ENCODE measurements around the gene STAT1.
A peak's percentile ranks its signal among the peaks of the same experiment; 100 is the strongest.

Gene STAT1

DNA sequence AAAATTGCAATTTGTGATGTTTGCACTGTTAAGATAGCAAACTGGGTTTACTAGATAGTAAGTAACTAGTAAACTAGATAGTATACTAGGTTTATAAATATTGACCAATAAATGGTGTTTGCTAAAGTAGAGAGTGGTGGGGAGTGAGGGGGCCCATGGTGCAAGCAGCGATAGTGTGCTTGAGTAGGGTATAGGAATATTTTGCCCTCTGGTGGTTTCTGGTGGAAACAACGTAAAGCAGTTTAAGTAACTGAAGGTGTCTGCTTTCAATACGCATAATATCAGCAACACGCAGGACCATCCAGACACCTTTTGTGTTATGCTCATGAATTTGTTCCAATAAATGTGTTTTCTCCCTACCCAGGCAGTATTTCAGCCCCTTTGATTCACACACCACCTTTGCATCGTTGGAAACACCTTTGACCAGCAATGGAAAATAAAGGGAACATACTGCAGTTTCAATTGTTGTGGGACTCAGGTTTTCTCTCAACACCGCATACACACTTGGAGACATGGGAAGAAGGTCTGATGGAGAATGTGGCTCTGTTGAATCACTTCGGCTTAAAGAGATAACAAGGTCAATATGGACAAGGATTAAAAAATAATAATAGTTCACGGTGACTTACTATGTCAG, 16.7 kb upstream of the STAT1 start:
- no peak overlapping the region for H3K4me3 ChIP-seq (ENCODE audit: low read length, poor library complexity, severe bottlenecking)
- no peaks in the 10 kb centered on the region for H3K79me2 ChIP-seq (ENCODE audit: insufficient read depth, low read length)
- TF ChIP-seq, protein P1, sequence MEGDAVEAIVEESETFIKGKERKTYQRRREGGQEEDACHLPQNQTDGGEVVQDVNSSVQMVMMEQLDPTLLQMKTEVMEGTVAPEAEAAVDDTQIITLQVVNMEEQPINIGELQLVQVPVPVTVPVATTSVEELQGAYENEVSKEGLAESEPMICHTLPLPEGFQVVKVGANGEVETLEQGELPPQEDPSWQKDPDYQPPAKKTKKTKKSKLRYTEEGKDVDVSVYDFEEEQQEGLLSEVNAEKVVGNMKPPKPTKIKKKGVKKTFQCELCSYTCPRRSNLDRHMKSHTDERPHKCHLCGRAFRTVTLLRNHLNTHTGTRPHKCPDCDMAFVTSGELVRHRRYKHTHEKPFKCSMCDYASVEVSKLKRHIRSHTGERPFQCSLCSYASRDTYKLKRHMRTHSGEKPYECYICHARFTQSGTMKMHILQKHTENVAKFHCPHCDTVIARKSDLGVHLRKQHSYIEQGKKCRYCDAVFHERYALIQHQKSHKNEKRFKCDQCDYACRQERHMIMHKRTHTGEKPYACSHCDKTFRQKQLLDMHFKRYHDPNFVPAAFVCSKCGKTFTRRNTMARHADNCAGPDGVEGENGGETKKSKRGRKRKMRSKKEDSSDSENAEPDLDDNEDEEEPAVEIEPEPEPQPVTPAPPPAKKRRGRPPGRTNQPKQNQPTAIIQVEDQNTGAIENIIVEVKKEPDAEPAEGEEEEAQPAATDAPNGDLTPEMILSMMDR (conservative IDR thresholded peaks at IDR 0.05; ENCODE audit: low read length), result peak; percentile 87
- TF ChIP-seq EZH2phosphoT487 (IDR thresholded peaks at IDR 0.05; ENCODE audit: borderline replicate concordance), result no peak
- no peaks in the 10 kb centered on the region for H3K9me2 ChIP-seq (replicated peaks; ENCODE audit: low read depth, low read length)
- H3K27me3 ChIP-seq (ENCODE audit: insufficient read depth, low read length, poor library complexity, severe bottlenecking), result no peaks in the 10 kb centered on the region
- no peaks in the 10 kb centered on the region for H3F3A ChIP-seq (ENCODE audit: low read depth)
- no peak overlapping the region for H3K4me2 ChIP-seq (ENCODE audit: low read depth, low read length, poor library complexity, severe bottlenecking)
- H3K9ac ChIP-seq (ENCODE audit: low read depth, low read length, poor library complexity, severe bottlenecking), result no peak overlapping the region
- H3K9me3 ChIP-seq (ENCODE audit: insufficient read depth, low read depth, low read length), result no peaks in the 10 kb centered on the region
- no peak overlapping the region for H2AFZ ChIP-seq (ENCODE audit: low read length)
- H3K36me3 ChIP-seq (ENCODE audit: insufficient read depth, low read length), result no peaks in the 10 kb centered on the region
- peaks cover 11% of the 10 kb centered on the region for H3K4me1 ChIP-seq (ENCODE audit: insufficient read depth, low read length, poor library complexity, severe bottlenecking)
- H4K20me1 ChIP-seq (ENCODE audit: insufficient read depth, low read length, poor library complexity, severe bottlenecking), result no peaks in the 10 kb centered on the region

DNA sequence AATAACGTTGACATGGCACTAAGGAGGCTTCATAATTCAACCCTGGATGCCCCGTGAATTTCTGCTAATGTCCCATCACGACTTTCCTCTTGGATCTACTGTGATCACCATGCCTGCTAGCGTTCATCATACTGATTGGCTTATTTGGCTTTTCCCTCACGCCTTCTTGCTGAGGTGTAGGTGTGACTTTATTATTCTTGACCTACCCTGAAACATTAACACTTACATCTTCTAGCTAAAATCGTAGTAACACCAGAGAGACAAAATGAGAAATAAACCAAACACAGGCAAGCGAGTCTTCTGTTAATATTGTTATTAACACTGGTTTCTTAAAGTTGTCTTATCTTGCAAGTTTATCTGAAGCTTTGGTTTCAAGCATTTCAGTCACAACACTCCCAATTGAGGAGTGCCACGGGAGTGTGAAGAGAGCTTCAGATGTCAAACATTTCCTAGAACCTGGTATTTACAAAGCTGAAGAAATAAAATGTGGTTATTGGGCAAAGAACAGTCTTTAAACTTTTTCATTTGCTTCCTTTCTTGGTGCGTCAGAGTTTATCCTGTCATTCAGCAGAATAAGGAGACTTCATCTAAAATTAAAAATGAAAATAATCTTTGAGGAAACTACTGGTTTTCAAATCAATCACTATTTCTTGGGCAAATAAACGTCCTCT, 15.4 kb upstream of the STAT1 start:
- no peak overlapping the region for H3K4me2 ChIP-seq (ENCODE audit: low read depth, low read length, poor library complexity, severe bottlenecking)
- H3K9me2 ChIP-seq (replicated peaks; ENCODE audit: low read depth, low read length), result no peaks in the 10 kb centered on the region
- no peaks in the 10 kb centered on the region for H3K27me3 ChIP-seq (ENCODE audit: insufficient read depth, low read length, poor library complexity, severe bottlenecking)
- no peaks in the 10 kb centered on the region for H3K79me2 ChIP-seq (ENCODE audit: insufficient read depth, low read length)
- peaks cover 11% of the 10 kb centered on the region for H3K4me1 ChIP-seq (ENCODE audit: insufficient read depth, low read length, poor library complexity, severe bottlenecking)
- no peaks in the 10 kb centered on the region for H4K20me1 ChIP-seq (ENCODE audit: insufficient read depth, low read length, poor library complexity, severe bottlenecking)
- H3K4me3 ChIP-seq (ENCODE audit: low read length, poor library complexity, severe bottlenecking), result no peak overlapping the region
- no peak overlapping the region for H2AFZ ChIP-seq (ENCODE audit: low read length)
- TF ChIP-seq, protein P1 (conservative IDR thresholded peaks at IDR 0.05; ENCODE audit: low read length), result no peak
- TF ChIP-seq EZH2phosphoT487 (IDR thresholded peaks at IDR 0.05; ENCODE audit: borderline replicate concordance), result no peak
- no peaks in the 10 kb centered on the region for H3K9me3 ChIP-seq (ENCODE audit: insufficient read depth, low read depth, low read length)
- H3F3A ChIP-seq (ENCODE audit: low read depth), result no peaks in the 10 kb centered on the region
- no peak overlapping the region for H3K9ac ChIP-seq (ENCODE audit: low read depth, low read length, poor library complexity, severe bottlenecking)
- no peaks in the 10 kb centered on the region for H3K36me3 ChIP-seq (ENCODE audit: insufficient read depth, low read length)

DNA sequence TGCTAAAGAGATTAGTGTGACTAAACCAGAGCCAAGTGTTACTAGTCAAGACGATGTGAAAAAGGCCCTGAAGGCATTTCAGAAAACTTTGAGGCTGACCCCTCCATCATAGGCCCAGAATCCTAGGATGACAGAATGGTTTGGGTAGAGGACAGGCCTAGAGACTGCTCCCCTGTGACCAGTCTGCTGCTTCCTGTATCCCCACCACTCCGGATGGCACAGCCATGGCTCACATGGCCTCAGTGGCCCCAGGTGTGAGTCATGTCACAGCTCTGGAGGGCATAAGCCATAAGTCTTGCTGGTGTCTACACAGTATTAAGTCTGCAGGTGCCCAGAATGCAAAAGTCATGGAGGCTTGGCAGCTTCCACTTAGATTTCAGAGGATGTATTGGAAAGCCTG, 12.4 kb upstream of the STAT1 start:
- H2AFZ ChIP-seq (ENCODE audit: low read length), result no peak overlapping the region
- no peaks in the 10 kb centered on the region for H3K27me3 ChIP-seq (ENCODE audit: insufficient read depth, low read length, poor library complexity, severe bottlenecking)
- H3K4me2 ChIP-seq (ENCODE audit: low read depth, low read length, poor library complexity, severe bottlenecking), result no peak overlapping the region
- TF ChIP-seq, protein P1 (conservative IDR thresholded peaks at IDR 0.05; ENCODE audit: low read length), result no peak
- TF ChIP-seq EZH2phosphoT487 (IDR thresholded peaks at IDR 0.05; ENCODE audit: borderline replicate concordance), result no peak
- no peak overlapping the region for H3K4me3 ChIP-seq (ENCODE audit: low read length, poor library complexity, severe bottlenecking)
- no peaks in the 10 kb centered on the region for H3K36me3 ChIP-seq (ENCODE audit: insufficient read depth, low read length)
- peaks cover 7% of the 10 kb centered on the region; the same call in 1 of the 2 replicates for H3K79me2 ChIP-seq (ENCODE audit: insufficient read depth, low read length)
- H3K9ac ChIP-seq (ENCODE audit: low read depth, low read length, poor library complexity, severe bottlenecking), result no peak overlapping the region
- H3K9me2 ChIP-seq (replicated peaks; ENCODE audit: low read depth, low read length), result no peaks in the 10 kb centered on the region
- H3K4me1 ChIP-seq (ENCODE audit: insufficient read depth, low read length, poor library complexity, severe bottlenecking), result peaks cover 31% of the 10 kb centered on the region
- H4K20me1 ChIP-seq (ENCODE audit: insufficient read depth, low read length, poor library complexity, severe bottlenecking), result no peaks in the 10 kb centered on the region
- 0 out of 2 replicates have a peak, but pooled peaks cover 2% of the 10 kb centered on the region for H3F3A ChIP-seq (ENCODE audit: low read depth)
- H3K9me3 ChIP-seq (ENCODE audit: insufficient read depth, low read depth, low read length), result no peaks in the 10 kb centered on the region

All from Loucy (cell line).